GM13976 (cell line): ENCODE measurements around the gene ZCWPW1.
"Not testable (repeated sequence)": the region's sequence is repeated elsewhere in the genome, so short reads cannot be mapped to it uniquely, and the experiment has no call there.

ENCODE experiments used
- DNase-seq: peaks from one replicate; pipeline ENCODE4 v3.0.0; 2012; ENCODE audit warnings: low spot score
- in situ Hi-C: fragments of 300-500 bp; cut with MboI; formaldehyde crosslinking; loops from one replicate; pipeline ENCODE4 v1.12.0; 2022; ENCODE audit warnings: low sequenced_read_pairs, mixed read lengths, inconsistent platforms; ENCODE audit not compliant: unreplicated experiment
- TF ChIP-seq, protein P1 (sequence below): IDR thresholded peaks from 2 replicates; pipeline ENCODE4 v1.5.1; 2012; ENCODE audit warnings: borderline replicate concordance, mild to moderate bottlenecking; ENCODE audit not compliant: insufficient read depth; ENCODE audit errors: extremely low read depth, missing control alignments, control extremely low read depth

ZCWPW1 gene

GRCh38 chr7:100374601-100375000 lies 53.9 kb downstream of the ZCWPW1 start:
- DNase-seq, result no peak
- in situ Hi-C loops, result no loop called here
- TF ChIP-seq, protein P1, sequence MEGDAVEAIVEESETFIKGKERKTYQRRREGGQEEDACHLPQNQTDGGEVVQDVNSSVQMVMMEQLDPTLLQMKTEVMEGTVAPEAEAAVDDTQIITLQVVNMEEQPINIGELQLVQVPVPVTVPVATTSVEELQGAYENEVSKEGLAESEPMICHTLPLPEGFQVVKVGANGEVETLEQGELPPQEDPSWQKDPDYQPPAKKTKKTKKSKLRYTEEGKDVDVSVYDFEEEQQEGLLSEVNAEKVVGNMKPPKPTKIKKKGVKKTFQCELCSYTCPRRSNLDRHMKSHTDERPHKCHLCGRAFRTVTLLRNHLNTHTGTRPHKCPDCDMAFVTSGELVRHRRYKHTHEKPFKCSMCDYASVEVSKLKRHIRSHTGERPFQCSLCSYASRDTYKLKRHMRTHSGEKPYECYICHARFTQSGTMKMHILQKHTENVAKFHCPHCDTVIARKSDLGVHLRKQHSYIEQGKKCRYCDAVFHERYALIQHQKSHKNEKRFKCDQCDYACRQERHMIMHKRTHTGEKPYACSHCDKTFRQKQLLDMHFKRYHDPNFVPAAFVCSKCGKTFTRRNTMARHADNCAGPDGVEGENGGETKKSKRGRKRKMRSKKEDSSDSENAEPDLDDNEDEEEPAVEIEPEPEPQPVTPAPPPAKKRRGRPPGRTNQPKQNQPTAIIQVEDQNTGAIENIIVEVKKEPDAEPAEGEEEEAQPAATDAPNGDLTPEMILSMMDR, result no peak

GRCh38 chr7:100373870-100374598 lies 54.5 kb downstream of the ZCWPW1 start:
- DNase-seq, in situ Hi-C loops: not testable (repeated sequence)
- TF ChIP-seq, protein P1, result peak; percentile 18

GRCh38 chr7:100373261-100373831 lies 55.2 kb downstream of the ZCWPW1 start, which contains the start of gene PILRA:
Gene PILRA, plus strand, starts transcription at chr7:100373487. Its CDS starts 170 bp downstream, at chr7:100373657.
- in situ Hi-C loops, result no loop called here
- no peak for DNase-seq
- TF ChIP-seq, protein P1, result no peak

DNA sequence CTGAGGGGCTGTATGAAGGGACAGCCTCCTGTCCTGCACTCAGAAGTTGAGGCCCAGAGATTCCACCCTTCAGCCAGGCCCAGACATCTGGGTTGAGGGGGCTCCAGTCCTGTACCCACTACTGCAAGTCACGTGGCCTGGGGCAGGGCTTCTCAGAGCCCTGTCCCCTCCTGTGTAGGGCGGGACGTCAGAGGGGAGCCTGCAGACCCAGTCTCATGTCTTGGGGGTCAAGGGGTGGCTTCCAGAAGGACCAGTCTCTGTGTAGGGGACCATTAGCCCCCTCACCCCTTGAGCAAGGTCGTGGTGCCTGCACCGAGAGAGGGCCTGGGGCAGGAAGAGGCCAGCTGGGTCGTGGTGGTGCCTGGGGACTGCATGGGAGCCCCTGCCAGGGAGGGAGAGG lies 55.8 kb downstream of the ZCWPW1 start:
- TF ChIP-seq, protein P1, result no peak
- DNase-seq, result no peak
- in situ Hi-C loops, result no loop called here

- in situ Hi-C loops, result no loop called here
- no peak for DNase-seq
- TF ChIP-seq, protein P1, result no peak
Measured at GRCh38 chr7:100372256-100372655, 56.2 kb downstream of the ZCWPW1 start.

GRCh38 chr7:100371561-100372171 lies 56.8 kb downstream of the ZCWPW1 start:
- no peak for DNase-seq
- TF ChIP-seq, protein P1, result no peak
- in situ Hi-C loops, result no loop called here
